Sigmoid colon (tissue), 4 donors: ENCODE data around the gene FAM131C.

Experiments
- EP300 ChIP-seq, 4 donors: sonication (generic); formaldehyde crosslinking; IDR thresholded peaks; one replicate each; pipeline ENCODE4 v1.6.1; 2017; ENCODE audit warnings: antibody characterized with exemption in 4 of 4
- POLR2A ChIP-seq, 2 donors: fragments of 450-650 bp; IDR thresholded peaks; one replicate each; pipeline ENCODE4 v1.6.1; 2016; ENCODE audit warnings: antibody characterized with exemption in 2 of 2, mild to moderate bottlenecking in 2 of 2, moderate library complexity in 2 of 2
- POLR2AphosphoS5 ChIP-seq, 4 donors: sonication (generic); formaldehyde crosslinking; IDR thresholded peaks; one replicate each; pipeline ENCODE4 v1.6.1; 2017; ENCODE audit warnings: antibody characterized with exemption in 4 of 4
- TF ChIP-seq, protein P1 (sequence below), 4 experiments: fragments of 450-650 bp in 3 of 4; fragments of 200-600 bp in 1 of 4; IDR thresholded peaks; one replicate each; pipeline ENCODE4 v1.5.1; 2016 to 2019; ENCODE audit warnings: antibody characterized with exemption in 4 of 4, mild to moderate bottlenecking in 3 of 4, moderate library complexity in 2 of 4

DNA sequence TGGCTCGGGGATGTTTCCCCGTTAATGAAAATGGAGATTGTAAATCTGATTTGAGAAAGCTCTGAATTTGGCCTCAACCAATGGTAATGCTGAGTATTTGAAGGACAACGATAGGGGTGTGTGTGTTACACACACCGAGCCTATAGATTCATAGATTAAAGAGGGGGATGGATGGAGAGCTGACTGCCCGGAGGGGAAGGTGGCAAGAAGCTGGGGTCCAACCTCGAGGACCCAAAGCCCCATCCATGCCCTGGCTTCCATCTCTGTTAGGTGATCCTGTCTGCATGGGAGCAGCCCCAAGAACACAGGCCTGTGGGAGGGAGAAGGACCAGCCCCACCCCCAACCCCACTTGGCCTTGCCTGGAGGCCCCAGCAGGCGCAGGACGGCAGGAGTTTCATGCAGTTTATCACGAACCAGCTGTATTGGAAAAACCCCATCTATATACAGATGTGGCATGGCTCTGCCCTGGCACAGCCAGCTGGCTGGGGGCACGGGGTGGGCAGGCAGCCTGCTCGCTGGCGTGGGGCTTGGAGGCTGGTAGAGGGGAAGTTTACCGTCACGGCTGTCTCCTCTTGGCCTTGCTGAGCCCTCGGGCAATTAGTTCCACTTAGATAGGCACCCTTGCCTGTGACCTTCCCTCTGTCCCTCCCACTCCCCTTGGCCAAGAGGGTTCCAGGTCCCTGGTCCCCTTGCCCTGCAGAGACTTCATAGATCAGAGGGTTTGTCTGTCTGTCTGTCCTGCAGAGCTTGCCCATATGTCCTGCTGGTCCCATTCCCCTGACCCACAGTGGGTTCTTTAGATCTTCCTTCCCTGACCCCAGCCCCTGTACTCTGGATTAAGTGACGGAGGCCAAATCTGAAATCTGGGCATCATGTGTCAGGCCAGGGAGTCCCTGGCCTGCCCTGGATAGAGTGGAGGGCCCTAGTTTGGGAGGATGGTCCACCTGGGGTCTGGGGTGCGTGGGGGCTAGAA, 58.7 kb downstream of the FAM131C start:
- TF ChIP-seq, protein P1, sequence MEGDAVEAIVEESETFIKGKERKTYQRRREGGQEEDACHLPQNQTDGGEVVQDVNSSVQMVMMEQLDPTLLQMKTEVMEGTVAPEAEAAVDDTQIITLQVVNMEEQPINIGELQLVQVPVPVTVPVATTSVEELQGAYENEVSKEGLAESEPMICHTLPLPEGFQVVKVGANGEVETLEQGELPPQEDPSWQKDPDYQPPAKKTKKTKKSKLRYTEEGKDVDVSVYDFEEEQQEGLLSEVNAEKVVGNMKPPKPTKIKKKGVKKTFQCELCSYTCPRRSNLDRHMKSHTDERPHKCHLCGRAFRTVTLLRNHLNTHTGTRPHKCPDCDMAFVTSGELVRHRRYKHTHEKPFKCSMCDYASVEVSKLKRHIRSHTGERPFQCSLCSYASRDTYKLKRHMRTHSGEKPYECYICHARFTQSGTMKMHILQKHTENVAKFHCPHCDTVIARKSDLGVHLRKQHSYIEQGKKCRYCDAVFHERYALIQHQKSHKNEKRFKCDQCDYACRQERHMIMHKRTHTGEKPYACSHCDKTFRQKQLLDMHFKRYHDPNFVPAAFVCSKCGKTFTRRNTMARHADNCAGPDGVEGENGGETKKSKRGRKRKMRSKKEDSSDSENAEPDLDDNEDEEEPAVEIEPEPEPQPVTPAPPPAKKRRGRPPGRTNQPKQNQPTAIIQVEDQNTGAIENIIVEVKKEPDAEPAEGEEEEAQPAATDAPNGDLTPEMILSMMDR (IDR thresholded peaks at IDR 0.05), result no peak
- peak in 1 of 2 donors; percentile 18 for TF ChIP-seq POLR2A (IDR thresholded peaks at IDR 0.05)
- TF ChIP-seq POLR2AphosphoS5 (IDR thresholded peaks at IDR 0.05), result peak; percentile 40 to 65 (median 52)
- TF ChIP-seq EP300 (IDR thresholded peaks at IDR 0.05), result peak in 1 of 4 donors; percentile 79
